Measurements from ENCODE around the gene ZBTB17.

ZBTB17 gene

DNA sequence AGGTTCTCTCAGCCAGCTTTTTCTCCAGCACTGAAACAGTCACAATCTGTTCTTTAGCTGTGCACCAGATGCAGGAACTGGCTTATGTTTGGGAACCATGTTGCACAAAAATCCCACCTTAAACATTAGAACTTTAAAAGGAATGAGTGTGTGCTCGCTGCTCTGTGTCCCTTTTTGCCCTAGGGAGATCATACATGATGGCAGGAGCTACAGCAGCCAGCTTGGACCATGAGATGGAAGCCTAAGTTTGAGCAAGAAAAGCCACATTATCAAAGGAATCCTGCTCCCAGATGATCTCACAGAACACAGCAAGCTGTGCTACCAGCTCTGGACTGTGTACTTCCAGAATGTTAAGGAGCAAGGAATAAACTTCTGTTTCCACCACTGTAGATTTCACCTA is 3.5 kb downstream of the ZBTB17 start:
- TF ChIP-seq MYC (IDR thresholded peaks at IDR 0.05; ENCODE audit: low read depth, low read length) = no peak
- TF ChIP-seq CTCF (IDR thresholded peaks at IDR 0.05; ENCODE audit: low read depth, low read length) = no peak
- TF ChIP-seq POLR2A (IDR thresholded peaks at IDR 0.05; ENCODE audit: extremely low read depth, insufficient read length) = no peak
- TF ChIP-seq, protein P1, sequence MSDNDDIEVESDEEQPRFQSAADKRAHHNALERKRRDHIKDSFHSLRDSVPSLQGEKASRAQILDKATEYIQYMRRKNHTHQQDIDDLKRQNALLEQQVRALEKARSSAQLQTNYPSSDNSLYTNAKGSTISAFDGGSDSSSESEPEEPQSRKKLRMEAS (IDR thresholded peaks at IDR 0.05; ENCODE audit: low read depth, low read length) = no peak
- DNase-seq (ENCODE audit: low read depth) = no peak
- no peak overlapping the region for H3K4me3 ChIP-seq (ENCODE audit: low read depth, low read length)

GRCh38 chr1:15970911-15971310 is 5.0 kb downstream of the ZBTB17 start:
- TF ChIP-seq MYC (IDR thresholded peaks at IDR 0.05; ENCODE audit: low read depth, low read length) (no peak), POLR2A (IDR thresholded peaks at IDR 0.05; ENCODE audit: extremely low read depth, insufficient read length) (no peak), CTCF (IDR thresholded peaks at IDR 0.05; ENCODE audit: low read depth, low read length) (no peak)
- TF ChIP-seq, protein P1 (IDR thresholded peaks at IDR 0.05; ENCODE audit: low read depth, low read length) = no peak
- no peak for DNase-seq (ENCODE audit: low read depth)
- no peak overlapping the region for H3K4me3 ChIP-seq (ENCODE audit: low read depth, low read length)

DNA sequence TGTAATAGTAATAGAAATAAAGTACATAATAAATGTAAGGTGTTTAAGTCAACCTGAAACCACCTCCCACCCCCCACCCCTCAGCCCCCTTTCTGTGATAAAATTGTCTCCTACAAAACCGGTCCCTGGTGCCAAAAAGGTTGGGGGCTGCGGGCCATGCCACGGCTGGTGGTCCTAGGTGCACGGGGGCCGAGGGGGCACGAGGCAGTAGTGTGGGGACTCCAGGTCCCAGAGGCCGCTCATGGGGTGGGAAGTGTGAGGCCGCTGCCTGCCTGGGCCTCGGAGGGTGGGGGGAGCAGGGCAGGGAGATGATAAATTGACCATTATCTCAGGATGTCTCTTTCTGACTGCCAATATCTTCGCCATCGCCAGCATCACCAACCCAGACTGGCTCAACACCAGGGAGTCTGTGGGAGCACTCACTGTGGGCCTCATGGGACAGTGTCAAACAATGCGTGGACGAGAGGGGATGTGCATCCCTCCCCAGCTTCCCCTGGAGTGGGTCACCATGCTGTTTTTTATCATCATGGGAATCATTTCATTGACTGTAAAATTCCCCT is 6.5 kb downstream of the ZBTB17 start:
- H3K4me3 ChIP-seq (ENCODE audit: low read depth, low read length) = no peak overlapping the region
- DNase-seq (ENCODE audit: low read depth) = no peak
- TF ChIP-seq MYC (IDR thresholded peaks at IDR 0.05; ENCODE audit: low read depth, low read length) (no peak), CTCF (IDR thresholded peaks at IDR 0.05; ENCODE audit: low read depth, low read length) (no peak), POLR2A (IDR thresholded peaks at IDR 0.05; ENCODE audit: extremely low read depth, insufficient read length) (no peak)
- TF ChIP-seq, protein P1 (IDR thresholded peaks at IDR 0.05; ENCODE audit: low read depth, low read length) = no peak

DNA sequence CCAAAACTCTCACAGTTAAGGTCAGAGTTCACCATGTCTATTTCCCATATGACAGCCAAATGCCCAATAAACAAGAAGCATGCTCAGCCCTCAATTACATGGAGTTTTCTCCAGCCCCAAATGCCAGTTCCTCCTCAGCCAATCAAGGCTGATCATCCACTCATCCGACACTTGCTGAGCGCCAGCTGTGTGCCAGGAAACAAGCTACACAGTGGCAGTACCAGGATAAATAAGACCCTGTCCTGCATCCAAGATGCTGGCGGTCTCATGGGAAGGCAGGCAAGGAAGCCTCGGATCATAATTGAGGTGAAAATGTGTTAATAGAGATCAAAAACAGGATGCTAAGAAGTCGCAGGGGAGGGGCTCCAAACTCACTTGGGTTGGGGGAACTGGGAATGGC is 7.7 kb downstream of the ZBTB17 start:
- H3K4me3 ChIP-seq (ENCODE audit: low read depth, low read length) = no peak overlapping the region
- no peak for TF ChIP-seq POLR2A (IDR thresholded peaks at IDR 0.05; ENCODE audit: extremely low read depth, insufficient read length)
- TF ChIP-seq MYC (IDR thresholded peaks at IDR 0.05; ENCODE audit: low read depth, low read length) = no peak
- TF ChIP-seq CTCF (IDR thresholded peaks at IDR 0.05; ENCODE audit: low read depth, low read length) = no peak
- TF ChIP-seq, protein P1 (IDR thresholded peaks at IDR 0.05; ENCODE audit: low read depth, low read length) = no peak
- no peak for DNase-seq (ENCODE audit: low read depth)

DNA sequence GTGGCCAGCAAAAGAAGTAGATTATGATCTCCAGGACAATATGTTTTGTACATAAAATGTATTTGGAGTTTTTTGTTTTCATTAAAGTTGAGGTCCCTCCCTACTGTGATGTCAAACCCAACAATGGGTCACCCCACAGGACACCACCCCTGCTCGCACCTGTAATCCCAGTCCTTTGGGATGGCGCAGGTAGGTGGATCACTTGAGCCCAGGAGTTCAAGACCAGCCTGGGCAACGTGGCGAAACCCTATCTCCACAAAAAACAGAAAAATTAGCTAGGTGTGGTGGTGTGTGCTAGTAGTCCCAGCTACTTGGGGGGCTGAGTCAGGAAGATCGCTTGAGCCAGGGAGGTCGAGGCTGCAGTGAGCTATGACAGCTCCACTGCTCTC is 9.0 kb downstream of the ZBTB17 start:
- no peak for DNase-seq (ENCODE audit: low read depth)
- TF ChIP-seq MYC (IDR thresholded peaks at IDR 0.05; ENCODE audit: low read depth, low read length) (no peak), CTCF (IDR thresholded peaks at IDR 0.05; ENCODE audit: low read depth, low read length) (no peak), POLR2A (IDR thresholded peaks at IDR 0.05; ENCODE audit: extremely low read depth, insufficient read length) (no peak)
- TF ChIP-seq, protein P1 (IDR thresholded peaks at IDR 0.05; ENCODE audit: low read depth, low read length) = no peak
- no peak overlapping the region for H3K4me3 ChIP-seq (ENCODE audit: low read depth, low read length)
